NCI-H2196 treated with DMSO at 0.1 percent for 48 hours (cell line): ENCODE results near the gene FBXL4.

Experiments used
- DNase-seq: peaks from one replicate; lab custom pipeline; 2025; ENCODE audit not compliant: unreplicated experiment; lab: John Stamatoyannopoulos, UW

FBXL4 gene

DNA sequence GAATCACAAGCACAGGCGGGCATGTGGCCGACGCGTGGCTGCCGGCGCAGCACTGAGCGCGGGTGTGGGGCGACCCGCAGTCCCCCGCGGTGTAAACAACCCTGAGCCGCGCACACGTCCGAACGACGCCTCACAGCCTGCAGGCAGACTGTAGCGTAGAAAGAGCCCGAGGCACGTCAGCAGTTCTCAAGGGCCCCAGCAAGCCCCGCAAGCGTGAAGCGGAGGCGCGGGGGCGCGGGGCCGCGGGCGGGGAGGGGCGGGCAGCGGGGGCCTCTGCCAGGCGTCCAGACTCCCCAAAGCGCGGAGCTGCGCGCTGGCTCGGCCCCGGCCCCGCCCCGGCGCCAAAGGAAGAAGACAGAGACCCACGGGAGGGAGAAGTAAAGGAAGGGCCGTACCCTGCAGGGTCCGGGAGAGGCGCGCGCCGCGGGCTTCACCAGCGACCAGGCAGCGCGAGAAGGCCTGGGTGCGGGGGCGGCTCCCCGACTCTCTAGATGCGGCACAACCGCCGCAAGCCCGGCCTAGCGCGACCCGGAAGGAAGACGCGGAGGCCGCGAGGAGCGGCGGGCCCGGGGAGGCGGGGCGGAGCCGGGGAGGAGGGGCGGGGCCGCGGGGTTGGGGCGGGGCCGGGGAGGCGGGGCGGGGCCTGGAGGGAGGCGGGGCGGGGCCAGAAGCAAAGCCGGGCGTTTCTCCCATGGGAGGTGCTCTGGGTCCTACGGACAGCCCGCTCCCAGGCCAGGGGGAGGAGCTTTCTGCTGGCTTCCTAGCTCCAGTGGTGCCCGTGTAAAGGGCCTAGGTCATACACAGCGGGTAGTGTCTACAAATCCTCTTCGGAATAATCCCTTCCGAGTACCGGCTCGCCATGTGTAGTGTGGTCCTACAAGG is at the start of gene FBXL4:
FBXL4 (minus strand) TSS at position 536 of the 882 bp plus-strand sequence. CDS start 20,958 bp downstream, outside the sequence.
- peak; percentile 80 for DNase-seq

DNA sequence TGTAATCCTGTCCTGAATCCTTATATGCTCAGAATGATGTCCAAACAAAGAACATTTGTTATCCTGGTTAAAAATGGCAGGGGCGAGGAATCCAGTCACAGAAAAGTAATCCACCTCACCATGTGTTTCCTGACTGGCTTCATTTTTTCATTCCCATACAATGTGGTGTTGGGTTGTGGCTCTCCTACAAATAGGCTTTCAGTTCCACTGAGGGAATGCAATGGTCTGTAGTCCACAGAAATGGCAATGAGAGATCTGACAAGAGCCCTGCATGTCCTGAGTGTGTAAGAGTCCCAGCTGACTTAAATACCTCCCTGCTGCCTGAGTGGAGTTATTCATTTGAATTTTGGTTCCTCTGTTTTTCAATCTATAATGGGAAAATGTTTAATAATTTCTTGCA is 47.4 kb upstream of the FBXL4 start:
- DNase-seq: no peak

DNA sequence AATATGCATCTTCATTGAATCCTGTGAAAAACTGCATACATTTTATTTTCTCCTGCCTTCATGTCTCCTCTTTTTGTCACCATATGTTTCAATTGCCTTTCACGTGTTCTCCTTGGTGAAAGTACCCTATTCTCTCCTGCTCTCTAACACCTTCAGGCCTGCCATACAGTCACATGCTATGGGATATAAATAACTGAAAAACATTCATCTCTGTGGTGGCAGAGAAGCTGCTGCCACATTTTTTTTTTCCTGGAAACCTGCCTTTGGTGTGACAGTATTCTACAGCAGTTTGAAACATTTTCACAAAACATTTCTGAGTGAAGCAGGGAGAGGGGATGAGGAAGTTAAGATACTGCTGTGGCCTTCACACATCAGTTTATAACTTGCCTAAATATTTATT is 44.8 kb upstream of the FBXL4 start:
- DNase-seq: no peak

DNA sequence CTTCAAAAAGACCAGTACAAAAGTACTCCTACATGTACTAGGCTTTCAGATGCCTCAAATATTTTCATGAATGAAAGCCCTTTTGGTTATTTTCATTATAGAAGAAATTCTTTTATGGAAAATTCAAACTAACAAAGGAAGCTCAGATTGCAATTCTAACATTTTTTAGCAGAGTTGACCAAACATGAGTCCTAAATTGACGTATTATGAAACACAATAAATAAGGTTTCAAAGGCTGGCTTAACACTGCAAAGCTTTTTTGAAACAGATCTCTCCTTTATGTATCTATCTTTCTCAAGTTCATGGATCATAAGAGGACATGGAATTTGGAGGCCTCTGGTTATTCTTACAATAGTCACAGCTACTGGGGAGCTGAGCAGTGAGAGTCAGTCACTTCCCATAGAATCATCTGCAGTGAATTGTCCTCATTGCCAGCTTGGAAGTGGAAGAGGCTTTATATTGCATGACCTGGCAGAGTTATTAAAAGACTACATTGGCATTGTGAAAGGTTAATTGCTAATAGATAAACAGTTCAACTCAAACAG is 38.4 kb upstream of the FBXL4 start:
- no peak for DNase-seq

DNA sequence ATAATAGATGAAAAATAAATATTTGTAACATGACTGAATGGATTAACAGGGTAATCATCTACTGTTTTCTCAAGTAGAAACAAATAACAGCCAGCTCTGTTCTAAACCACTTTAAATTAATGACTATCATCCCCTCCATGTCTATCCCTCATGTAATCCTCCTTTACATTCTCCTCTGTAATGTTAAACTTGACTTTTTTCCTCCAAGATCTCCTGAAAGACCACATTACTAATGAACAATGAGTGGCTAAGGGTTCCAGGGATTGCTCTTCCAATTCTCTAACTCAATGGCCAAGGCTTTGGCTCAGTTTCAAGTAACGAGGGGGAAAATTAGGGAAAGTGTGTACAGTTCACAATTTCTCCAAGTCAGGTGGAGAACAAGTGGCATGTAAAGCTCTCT is 37.6 kb upstream of the FBXL4 start:
- no peak for DNase-seq

DNA sequence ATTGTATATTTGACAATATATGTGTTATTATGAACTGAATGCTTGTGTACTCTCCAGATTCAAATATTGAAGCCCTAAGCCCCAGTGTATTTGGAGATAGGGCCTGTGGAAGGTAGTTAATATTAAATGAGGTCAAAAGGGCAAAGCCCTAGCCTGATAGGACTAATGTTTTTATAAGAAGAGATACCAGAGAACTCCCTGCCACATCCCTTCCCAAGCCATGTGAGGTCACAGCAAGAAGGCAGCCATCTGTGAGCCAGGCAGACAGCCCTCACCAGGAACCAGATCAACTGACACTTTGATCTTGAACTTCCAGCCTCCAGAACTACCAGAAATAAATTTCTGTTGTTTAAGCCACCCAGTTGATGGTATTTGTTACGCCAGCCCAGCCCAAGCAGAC is 36.4 kb upstream of the FBXL4 start:
- DNase-seq: no peak

DNA sequence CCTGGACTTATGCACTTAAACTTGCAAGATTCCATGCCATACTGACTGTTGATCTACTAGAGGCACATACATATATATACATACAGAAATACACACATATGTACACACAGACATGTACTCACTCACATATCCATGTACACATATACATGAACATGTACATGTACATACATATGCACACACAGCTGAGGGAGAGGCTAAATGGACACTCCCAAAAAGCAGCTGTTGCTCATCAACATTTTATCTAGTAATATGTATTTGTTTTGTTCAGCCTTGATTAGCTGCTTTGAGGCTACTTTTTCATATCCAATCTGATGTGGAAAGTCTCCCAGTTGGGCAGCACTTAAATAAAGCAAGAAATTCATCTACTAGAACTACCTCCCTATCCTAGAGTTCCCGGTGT is 33.7 kb upstream of the FBXL4 start:
- no peak for DNase-seq

DNA sequence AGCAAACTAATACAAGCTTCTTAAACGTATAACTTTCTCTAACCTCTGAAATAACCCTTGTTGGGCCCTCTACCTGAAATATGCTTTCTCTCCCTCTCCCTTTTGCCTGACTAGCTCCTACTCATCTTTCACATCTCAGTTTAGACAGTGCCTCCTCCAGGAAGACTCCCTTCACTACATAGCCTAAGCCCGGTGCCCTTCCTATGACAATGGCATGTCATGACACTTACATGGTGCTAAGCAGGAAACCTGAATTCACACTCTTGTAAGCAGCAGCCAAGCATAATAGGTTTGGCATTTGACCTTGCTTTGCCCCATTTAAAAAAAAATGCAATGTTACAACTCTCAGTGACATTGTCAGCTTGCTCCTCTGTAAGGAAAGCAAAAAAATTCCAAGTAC is 33.1 kb upstream of the FBXL4 start:
- no peak for DNase-seq

DNA sequence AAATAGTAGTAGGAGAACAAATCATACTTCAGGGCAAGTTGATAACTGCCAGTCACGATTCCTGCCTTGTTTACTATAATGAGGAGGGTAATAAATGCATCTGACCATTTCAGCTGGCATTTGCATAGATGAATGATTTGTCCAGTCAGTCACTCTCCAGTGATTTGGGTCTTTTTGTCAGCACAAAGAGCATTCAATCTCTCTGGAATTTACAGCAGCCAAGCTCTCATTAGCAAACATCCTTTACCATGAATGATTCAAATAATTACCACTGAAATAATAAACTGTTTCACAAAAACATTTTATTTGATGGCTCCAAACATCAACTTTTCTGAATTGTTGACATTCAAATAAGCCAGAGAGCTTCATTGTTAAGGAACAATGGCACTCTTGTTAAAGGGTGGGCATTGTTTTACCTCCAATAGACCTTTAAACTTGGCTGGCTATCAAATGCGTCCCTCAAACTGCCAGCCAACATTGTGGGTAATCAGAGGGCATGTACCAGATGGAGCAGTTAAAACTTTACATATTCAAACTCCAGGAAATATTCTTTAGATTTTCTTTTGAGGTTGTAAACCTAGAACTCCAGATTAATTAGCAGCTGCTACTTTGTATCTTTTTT is 30.0 kb upstream of the FBXL4 start:
- no peak for DNase-seq

DNA sequence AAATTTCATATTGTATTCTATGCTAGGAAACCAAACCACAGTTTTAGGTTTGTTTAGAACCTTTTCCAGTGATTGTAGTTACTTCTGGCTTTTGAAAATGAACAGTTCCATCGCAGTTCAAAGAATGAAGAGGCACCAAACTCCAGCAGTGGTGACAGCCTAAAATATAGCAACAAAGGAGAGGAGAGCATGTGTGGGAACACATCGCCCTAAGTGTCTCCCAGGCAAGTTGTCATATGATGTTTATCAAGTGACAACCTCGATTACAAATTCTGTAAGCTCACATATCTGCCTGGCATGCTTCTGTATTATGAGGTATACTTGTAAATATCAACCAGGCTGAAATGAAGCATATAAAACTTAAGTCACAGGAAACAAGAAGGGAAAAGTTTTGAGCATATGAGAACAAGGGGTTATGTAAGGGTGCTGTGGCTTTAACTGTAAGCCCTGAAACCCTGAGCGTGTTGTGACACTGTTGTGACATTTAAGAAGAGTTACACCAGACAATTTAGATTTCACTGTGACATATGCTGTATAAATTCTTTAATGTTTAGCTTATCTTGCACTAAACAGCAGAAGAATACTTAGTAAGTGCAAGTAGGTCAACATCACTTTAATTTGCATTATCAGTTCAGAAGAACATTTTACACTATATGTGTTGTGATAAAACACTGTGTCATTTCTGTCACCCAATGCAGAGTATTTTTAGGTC is 29.1 kb upstream of the FBXL4 start:
- DNase-seq: no peak

DNA sequence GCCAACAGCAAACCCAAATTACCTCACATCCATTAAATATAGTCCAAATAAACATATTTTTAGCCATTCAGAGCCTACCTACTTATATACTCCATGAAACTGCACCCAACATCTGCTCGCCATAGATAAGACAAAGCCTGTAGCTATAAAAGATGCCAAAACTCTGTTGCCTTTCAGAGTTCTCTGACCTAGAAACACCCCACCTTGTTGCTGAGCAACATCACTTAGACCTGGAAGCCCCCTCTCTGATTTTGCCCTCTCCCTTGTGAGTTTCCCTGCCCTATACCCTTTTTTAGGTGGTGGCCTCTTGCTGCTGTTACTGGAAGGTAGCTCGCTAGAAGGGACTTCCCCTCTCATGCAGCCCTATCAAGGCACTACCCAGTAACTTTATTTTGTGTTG is 27.7 kb upstream of the FBXL4 start:
- no peak for DNase-seq

DNA sequence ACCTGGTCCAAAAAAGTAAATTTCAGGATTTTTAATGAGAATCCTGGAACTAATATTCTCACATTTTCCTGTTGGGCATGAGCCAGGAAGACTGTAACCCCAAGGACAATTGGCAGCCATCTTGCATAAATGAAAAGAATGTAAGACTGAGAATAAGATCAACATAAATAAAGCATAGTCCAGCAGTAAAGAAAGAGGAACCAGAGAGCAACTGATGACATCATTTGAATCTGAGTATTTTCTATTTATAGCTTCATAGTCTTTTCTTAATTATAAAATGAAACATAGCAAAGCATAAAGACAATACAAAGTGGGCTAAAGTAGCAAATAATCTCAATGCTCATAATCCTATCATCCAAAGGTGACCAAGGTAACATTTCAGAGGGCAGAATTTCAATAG is 26.6 kb upstream of the FBXL4 start:
- no peak for DNase-seq

DNA sequence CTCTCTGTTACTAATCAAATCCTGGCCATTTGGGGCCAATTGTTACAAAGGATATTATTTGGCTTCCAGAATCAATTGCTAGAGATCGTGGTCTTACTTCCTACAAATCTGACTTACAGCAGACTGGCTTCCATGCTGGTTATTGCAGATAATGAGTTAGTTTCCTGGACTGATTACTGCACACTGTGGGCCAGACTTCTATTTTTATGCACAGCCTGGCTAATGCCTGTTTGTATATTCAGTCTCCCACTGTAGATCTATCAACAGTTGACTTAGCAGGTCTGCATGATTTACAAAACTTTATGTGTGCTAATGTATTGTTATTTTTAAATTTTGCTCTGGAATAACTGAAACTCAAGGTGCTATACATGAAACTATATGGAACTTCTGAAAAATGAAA is 25.8 kb upstream of the FBXL4 start:
- DNase-seq: no peak

DNA sequence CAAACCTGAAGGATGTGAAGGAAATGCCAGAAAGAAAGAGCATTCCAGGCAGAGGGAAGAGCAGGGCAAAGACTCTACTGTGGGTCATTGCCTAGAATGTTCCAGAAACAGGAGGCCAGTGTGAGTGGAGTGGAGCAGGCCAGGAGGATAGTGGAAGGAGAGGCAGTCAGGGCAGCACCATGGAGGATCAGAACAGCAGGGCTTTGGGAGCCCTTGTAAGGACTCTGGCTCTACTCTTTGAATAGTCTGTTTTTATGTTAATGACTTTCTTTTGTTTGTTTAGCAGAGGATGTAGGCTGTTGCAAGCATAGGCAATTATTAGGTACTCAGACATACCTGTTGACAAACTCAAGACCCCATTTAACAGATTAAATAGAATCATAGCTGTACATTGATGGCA is 23.6 kb upstream of the FBXL4 start:
- no peak for DNase-seq

DNA sequence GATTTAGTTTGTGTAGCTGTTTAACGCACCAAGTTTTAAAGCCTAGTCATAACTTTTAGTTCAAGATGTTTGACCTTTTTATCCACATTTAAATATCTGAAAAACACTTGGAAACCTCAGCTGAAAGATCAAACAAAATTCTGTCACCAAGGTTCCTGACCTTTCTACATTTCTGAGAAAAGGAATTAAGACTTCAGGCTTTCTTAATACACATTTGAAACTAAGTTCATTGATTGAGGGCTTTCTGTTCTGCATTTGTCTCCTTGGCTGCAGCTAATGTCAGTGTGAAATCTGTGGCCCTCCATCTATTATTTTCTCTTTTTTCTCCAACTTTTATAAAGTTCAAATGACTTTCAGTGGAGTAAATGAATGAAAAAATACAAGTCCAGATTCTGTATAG is 22.7 kb upstream of the FBXL4 start:
- DNase-seq: no peak

DNA sequence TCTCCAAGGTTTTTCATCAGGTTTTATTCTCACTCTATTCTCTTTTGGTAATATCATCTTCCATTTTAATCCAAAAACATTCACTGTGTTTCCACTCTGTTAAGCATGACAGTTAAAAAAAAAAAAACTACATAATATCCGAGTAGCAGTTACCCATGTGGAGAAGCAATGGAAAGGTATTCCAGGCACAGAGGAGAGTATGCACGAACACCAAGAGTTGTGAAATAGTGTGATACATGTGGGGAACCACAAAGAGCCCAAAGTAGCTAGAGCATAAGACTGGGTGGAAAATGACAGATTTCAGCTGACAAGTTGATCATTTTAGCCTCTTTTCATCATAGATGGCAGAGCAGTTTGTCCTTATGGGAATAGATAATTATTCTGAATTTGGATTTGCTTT is 19.9 kb upstream of the FBXL4 start:
- DNase-seq: no peak

DNA sequence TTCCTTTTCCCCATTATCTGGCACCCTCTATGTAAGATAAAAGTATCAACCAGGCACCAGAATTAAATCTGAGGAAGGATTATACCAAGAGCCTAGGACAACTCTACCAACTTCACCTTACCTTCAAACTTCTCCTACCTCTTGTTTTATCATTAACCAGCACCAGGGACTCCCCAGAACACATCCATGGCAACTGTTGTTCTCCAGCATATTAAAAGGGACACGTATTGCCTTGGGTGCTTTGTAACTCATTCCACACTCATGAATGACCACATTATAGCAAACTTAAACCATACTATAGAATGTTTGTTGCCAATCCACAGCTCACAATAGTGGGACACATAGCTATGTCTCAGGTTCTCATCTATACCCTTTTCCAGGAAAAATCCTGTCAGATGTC is 11.9 kb upstream of the FBXL4 start:
- DNase-seq: no peak

DNA sequence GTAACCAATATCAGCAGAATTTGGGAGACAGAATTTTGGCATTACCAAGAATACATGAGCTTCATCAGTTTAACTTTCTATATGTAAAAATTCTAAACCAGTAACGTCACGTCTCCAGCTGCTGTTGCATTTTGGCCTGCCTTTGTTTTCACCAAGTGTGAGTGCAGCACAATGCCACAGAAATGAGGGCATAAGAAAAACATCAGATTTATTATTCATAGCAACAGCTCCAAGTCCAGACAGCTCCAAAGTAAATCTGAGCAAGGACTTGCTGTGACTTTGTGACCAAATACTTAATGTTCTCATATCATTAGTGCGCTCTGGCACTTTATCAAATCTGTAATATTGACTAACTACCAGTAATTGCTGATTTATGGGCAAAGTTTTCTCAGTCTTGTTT is 11.0 kb upstream of the FBXL4 start:
- no peak for DNase-seq

DNA sequence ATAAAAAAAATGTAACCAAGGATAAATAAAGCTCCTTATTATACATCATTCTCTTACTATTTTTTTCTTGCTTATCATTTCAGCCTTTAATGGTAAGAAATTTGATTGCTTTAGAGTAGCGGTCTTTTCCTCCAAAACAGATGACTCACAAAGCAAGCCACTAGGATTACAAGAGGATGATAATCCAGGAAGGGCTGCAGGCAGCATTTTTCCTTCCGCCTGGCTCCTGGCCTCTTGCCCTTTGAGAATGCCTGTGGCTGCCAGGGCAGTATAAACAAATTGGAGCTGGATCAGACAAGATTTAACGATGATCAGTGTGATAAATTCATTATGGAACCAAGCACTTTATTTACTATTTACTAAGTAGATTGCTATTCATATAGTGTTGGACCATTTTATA is 9.7 kb upstream of the FBXL4 start:
- DNase-seq: peak; percentile 4

DNA sequence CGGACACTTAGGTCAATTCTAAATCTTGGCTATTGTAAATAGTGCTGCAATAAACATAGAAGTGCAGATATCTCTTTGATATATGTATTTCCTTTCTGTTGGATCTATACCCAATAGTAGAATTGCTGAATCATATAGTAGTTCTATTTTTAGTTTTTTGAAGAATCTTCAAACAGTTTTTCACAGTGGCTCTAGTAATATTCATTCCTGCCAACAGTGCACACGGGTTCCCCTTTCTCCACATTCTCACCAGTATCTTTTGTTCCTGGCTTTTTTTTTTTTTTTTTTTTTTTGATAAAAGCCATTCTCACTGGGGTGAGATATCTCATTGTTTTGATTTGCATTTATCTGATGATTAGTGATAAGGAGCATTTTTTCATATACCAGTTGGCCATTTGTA is 1.8 kb upstream of the FBXL4 start:
- DNase-seq: no peak

DNA sequence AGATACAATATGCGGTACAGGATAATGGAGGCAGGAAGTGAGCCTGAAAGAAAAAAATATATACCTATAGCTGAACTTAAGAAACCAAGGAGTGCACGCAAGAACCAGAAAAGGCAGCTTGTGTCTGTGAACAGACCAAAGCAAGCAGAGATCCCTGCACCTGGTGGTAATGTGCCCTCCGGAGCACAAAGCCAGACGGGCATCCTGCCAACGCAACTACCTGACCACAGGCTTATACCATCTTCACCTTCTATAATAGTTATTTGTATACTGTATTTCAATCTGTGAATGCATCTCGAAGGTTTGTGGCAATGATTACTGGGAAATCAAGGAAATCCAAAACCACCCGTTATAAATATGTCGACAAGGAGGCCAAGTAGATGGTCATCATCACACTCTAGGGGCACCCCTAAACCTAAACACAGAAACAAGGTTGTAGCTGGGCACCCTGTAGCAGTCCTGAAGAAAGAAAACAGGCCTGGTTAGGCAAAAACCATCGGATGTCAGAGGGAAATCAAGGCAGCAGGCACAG is 801 bp downstream of the FBXL4 start:
- peak; percentile 36 for DNase-seq
